Measurements from ENCODE around the gene LGALS8.

GRCh38 chr1:236520445-236521005 is 3.3 kb upstream of the LGALS8 start:
- TF ChIP-seq CTCF (IDR thresholded peaks at IDR 0.05) (no peak), POLR2A (IDR thresholded peaks at IDR 0.05) (no peak)
